Body of pancreas (tissue), 4 donors: ENCODE measurements around the gene ZBTB33.

Experiments used
- POLR2A ChIP-seq, 3 donors: fragments of 450-650 bp; IDR thresholded peaks; one replicate each; pipeline ENCODE4 v1.6.1; 2016; ENCODE audit warnings: antibody characterized with exemption in 3 of 3, mild to moderate bottlenecking in 2 of 3
- TF ChIP-seq, protein P1 (sequence below), 7 experiments: fragments of 450-650 bp in 4 of 7; fragments of 200-600 bp in 3 of 7; sonication (generic) in 3 of 7; IDR thresholded peaks; one replicate each; pipeline ENCODE4 v1.5.1; 2016 to 2019; ENCODE audit warnings: antibody characterized with exemption in 7 of 7

DNA sequence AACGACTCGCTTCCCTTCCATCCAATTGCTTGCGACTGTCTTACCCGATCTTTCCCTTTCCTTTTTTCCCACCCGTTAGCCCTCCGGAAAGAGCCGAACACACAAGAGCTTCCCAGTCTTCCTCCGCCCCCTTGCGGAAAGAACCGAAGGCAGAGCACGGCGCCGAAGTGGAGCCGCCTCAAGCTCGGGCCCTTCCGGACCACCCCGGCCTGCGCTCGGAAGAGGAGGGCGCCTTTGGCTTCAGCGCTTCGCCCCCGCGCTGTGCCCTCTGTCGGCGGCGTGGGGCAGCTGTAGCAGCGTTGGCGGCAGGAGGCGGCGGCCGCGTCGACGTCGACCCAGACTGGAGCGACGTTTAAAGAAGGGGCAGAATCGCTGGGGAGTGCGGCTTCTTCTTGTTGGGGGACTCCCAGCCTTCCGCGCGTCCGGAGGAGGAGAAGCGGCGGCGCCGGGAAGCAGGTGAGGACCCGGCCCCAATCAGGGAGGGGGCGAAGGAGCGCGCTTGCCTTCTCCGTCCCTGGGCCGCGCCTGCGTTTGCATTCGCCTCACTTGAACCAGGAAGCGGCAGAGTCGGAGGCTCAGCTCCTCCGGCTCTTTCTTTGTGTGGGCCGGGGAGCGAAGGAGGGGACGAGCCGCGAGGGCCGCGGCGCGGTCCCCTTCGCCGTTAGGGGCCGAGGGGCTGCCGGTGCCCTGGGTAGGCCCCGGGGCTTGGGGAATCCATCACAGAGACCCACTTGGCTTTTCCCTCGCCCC lies at the start of gene ZBTB33:
- TF ChIP-seq POLR2A (IDR thresholded peaks at IDR 0.05) = peak; percentile 75 to 91 (median 90)
- TF ChIP-seq, protein P1, sequence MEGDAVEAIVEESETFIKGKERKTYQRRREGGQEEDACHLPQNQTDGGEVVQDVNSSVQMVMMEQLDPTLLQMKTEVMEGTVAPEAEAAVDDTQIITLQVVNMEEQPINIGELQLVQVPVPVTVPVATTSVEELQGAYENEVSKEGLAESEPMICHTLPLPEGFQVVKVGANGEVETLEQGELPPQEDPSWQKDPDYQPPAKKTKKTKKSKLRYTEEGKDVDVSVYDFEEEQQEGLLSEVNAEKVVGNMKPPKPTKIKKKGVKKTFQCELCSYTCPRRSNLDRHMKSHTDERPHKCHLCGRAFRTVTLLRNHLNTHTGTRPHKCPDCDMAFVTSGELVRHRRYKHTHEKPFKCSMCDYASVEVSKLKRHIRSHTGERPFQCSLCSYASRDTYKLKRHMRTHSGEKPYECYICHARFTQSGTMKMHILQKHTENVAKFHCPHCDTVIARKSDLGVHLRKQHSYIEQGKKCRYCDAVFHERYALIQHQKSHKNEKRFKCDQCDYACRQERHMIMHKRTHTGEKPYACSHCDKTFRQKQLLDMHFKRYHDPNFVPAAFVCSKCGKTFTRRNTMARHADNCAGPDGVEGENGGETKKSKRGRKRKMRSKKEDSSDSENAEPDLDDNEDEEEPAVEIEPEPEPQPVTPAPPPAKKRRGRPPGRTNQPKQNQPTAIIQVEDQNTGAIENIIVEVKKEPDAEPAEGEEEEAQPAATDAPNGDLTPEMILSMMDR (IDR thresholded peaks at IDR 0.05) = peak; percentile 47 to 80 (median 73)
